ENCODE measurements around the gene RCBTB1. TPM values are rescaled to one million over a fixed set of nuclear protein-coding genes. Genes with fewer than 3 reads are reported as not detected.

Gene RCBTB1
- polyA plus RNA-seq, result 8.5 TPM

GRCh38 chr13:49585220-49586157, at the start of gene RCBTB1:
TSS of gene RCBTB1 (minus strand) at chr13:49585558. CDS start at chr13:49567279, 18,279 bp downstream.
- peak within 1 kb of the TSS; percentile 88 to 97 (median 92) for H3K4me3 Mint-ChIP-seq
- H3K27me3 Mint-ChIP-seq, result no peaks in the 10 kb centered on the region
- no peaks in the 10 kb centered on the region for H3K36me3 Mint-ChIP-seq

GRCh38 chr13:49633710-49634109, 48.4 kb upstream of the RCBTB1 start:
- Mint-ChIP-seq H3K27ac (no peak overlapping the region), H3K27me3 (no peaks in the 10 kb centered on the region), H3K4me3 (peak overlapping the region in 1 of 4 donors; percentile 45), H3K9me3 (no peaks in the 10 kb centered on the region), H3K36me3 (peaks cover 4% of the 10 kb centered on the region), H3K4me1 (peaks cover 21 to 38% (median 23%) of the 10 kb centered on the region in 3 donors)

More at GRCh38 chr13:49585220-49586157, at the start of gene RCBTB1:
- Mint-ChIP-seq H3K27ac (peak within 1 kb of the TSS; percentile 64 to 84 (median 83)), H3K9me3 (no peaks in the 10 kb centered on the region), H3K4me1 (peaks cover 19 to 24% (median 23%) of the 10 kb centered on the region in 3 donors)

GRCh38 chr13:49632156-49632555, 46.8 kb upstream of the RCBTB1 start:
- Mint-ChIP-seq H3K27me3 (no peaks in the 10 kb centered on the region), H3K9me3 (no peaks in the 10 kb centered on the region), H3K4me1 (peaks cover 25 to 46% (median 29%) of the 10 kb centered on the region in 3 donors), H3K4me3 (no peak overlapping the region), H3K36me3 (peaks cover 4% of the 10 kb centered on the region), H3K27ac (peak overlapping the region in 1 of 3 donors; percentile 45)

GRCh38 chr13:49630580-49630979, 45.2 kb upstream of the RCBTB1 start:
- Mint-ChIP-seq H3K4me3 (no peak overlapping the region), H3K27ac (no peak overlapping the region), H3K9me3 (no peaks in the 10 kb centered on the region), H3K27me3 (no peaks in the 10 kb centered on the region), H3K36me3 (no peaks in the 10 kb centered on the region), H3K4me1 (peaks cover 22 to 37% (median 27%) of the 10 kb centered on the region in 3 donors)

GRCh38 chr13:49629947-49630346, 44.6 kb upstream of the RCBTB1 start:
- Mint-ChIP-seq H3K9me3 (no peaks in the 10 kb centered on the region), H3K4me1 (peaks cover 18 to 31% (median 21%) of the 10 kb centered on the region in 3 donors)

GRCh38 chr13:49629196-49629938, 44.0 kb upstream of the RCBTB1 start:
- peak overlapping the region in 2 of 3 donors; percentile 60 to 96 for H3K27ac Mint-ChIP-seq
- peak overlapping the region; percentile 95 to 99 (median 96) for H3K4me3 Mint-ChIP-seq
- H3K9me3 Mint-ChIP-seq, result no peaks in the 10 kb centered on the region
- no peaks in the 10 kb centered on the region for H3K27me3 Mint-ChIP-seq
- peaks cover 16 to 25% (median 16%) of the 10 kb centered on the region in 3 donors for H3K4me1 Mint-ChIP-seq
- H3K36me3 Mint-ChIP-seq, result no peaks in the 10 kb centered on the region

More at GRCh38 chr13:49629947-49630346, 44.6 kb upstream of the RCBTB1 start:
- H3K36me3 Mint-ChIP-seq, result no peaks in the 10 kb centered on the region
- H3K27ac Mint-ChIP-seq, result no peak overlapping the region
- H3K4me3 Mint-ChIP-seq, result peak overlapping the region in 3 of 4 donors; percentile 17 to 99 (median 96)
- no peaks in the 10 kb centered on the region for H3K27me3 Mint-ChIP-seq

GRCh38 chr13:49627831-49628652, 42.7 kb upstream of the RCBTB1 start, which contains the start of gene ARL11:
TSS of gene ARL11 (plus strand) at chr13:49628507. CDS start at chr13:49630448, 1,941 bp downstream.
- Mint-ChIP-seq H3K4me1 (peaks cover 13 to 23% (median 14%) of the 10 kb centered on the region in 3 donors), H3K36me3 (no peaks in the 10 kb centered on the region), H3K27me3 (no peaks in the 10 kb centered on the region), H3K9me3 (no peaks in the 10 kb centered on the region), H3K4me3 (peak within 1 kb of the TSS; percentile 95 to 99 (median 96)), H3K27ac (peak within 1 kb of the TSS; percentile 61 to 96 (median 93))

GRCh38 chr13:49625392-49626079, 40.2 kb upstream of the RCBTB1 start:
- H3K9me3 Mint-ChIP-seq, result no peaks in the 10 kb centered on the region
- H3K4me3 Mint-ChIP-seq, result no peak overlapping the region
- H3K36me3 Mint-ChIP-seq, result no peaks in the 10 kb centered on the region
- no peaks in the 10 kb centered on the region for H3K27me3 Mint-ChIP-seq
- H3K27ac Mint-ChIP-seq, result no peak overlapping the region
- peaks cover 10 to 14% (median 14%) of the 10 kb centered on the region in 3 donors for H3K4me1 Mint-ChIP-seq

GRCh38 chr13:49624229-49624628, 38.9 kb upstream of the RCBTB1 start:
- H3K4me3 Mint-ChIP-seq, result peak overlapping the region in 1 of 4 donors; percentile 63
- no peaks in the 10 kb centered on the region for H3K27me3 Mint-ChIP-seq
- no peaks in the 10 kb centered on the region for H3K36me3 Mint-ChIP-seq
- no peaks in the 10 kb centered on the region for H3K9me3 Mint-ChIP-seq
- no peak overlapping the region for H3K27ac Mint-ChIP-seq
- peaks cover 10 to 11% (median 11%) of the 10 kb centered on the region in 3 donors for H3K4me1 Mint-ChIP-seq

GRCh38 chr13:49622174-49622946, 37.0 kb upstream of the RCBTB1 start:
- H3K4me1 Mint-ChIP-seq, result peaks cover 0 to 4% (median 4%) of the 10 kb centered on the region in 3 donors
- no peak overlapping the region for H3K4me3 Mint-ChIP-seq
- H3K36me3 Mint-ChIP-seq, result no peaks in the 10 kb centered on the region
- H3K27me3 Mint-ChIP-seq, result no peaks in the 10 kb centered on the region
- H3K9me3 Mint-ChIP-seq, result no peaks in the 10 kb centered on the region
- H3K27ac Mint-ChIP-seq, result peak overlapping the region in 1 of 3 donors; percentile 21

GRCh38 chr13:49620170-49620621, 34.8 kb upstream of the RCBTB1 start:
- Mint-ChIP-seq H3K4me1 (peaks cover 0 to 4% (median 4%) of the 10 kb centered on the region in 3 donors), H3K27ac (peak overlapping the region in 1 of 3 donors; percentile 6), H3K4me3 (peak overlapping the region in 3 of 4 donors; percentile 53 to 94 (median 91)), H3K9me3 (no peaks in the 10 kb centered on the region), H3K27me3 (no peaks in the 10 kb centered on the region), H3K36me3 (no peaks in the 10 kb centered on the region)

- Mint-ChIP-seq H3K27me3 (no peaks in the 10 kb centered on the region), H3K36me3 (peaks cover 1% of the 10 kb centered on the region), H3K9me3 (peaks cover 0 to 4% (median 4%) of the 10 kb centered on the region in 3 donors), H3K27ac (peak overlapping the region in 1 of 3 donors; percentile 14), H3K4me3 (no peak overlapping the region), H3K4me1 (peaks cover 0 to 4% (median 4%) of the 10 kb centered on the region in 3 donors)
These were observed 31.3 kb upstream of the RCBTB1 start for GRCh38 chr13:49616676-49617065.
